NT2/D1 (cell line): ENCODE measurements around the gene DDX39B.
A peak's percentile ranks its signal among the peaks of the same experiment; 100 is the strongest.

ENCODE experiments used
- DNase-seq: peaks from one replicate; pipeline ENCODE4 v3.0.0-alpha.2; 2011; ENCODE audit warnings: low read depth, low spot score
- H3K27me3 ChIP-seq: 2 replicates; pipeline ENCODE4 v1.6.0; 2011; ENCODE audit warnings: mild to moderate bottlenecking; ENCODE audit not compliant: insufficient read length, insufficient read depth
- H3K36me3 ChIP-seq: 2 replicates; pipeline ENCODE4 v1.6.1; 2011; ENCODE audit warnings: mild to moderate bottlenecking, low read length, mixed read lengths; ENCODE audit not compliant: insufficient read depth, insufficient read length
- H3K4me1 ChIP-seq: 2 replicates; pipeline ENCODE4 v1.5.1; 2011; ENCODE audit not compliant: insufficient read depth, insufficient read length
- H3K4me3 ChIP-seq: 2 replicates; pipeline ENCODE4 v1.5.1; 2011; ENCODE audit warnings: low read depth; ENCODE audit not compliant: insufficient read length
- H3K9ac ChIP-seq: 2 replicates; pipeline ENCODE4 v1.6.0; 2011; ENCODE audit warnings: low read depth; ENCODE audit not compliant: insufficient read length
- H3K9me3 ChIP-seq: 2 replicates; pipeline ENCODE4 v1.5.1; 2011; ENCODE audit warnings: mild to moderate bottlenecking, low read length; ENCODE audit not compliant: insufficient read depth
- SUZ12 ChIP-seq: IDR thresholded peaks from 2 replicates; pipeline ENCODE4 v1.6.1; 2011; ENCODE audit not compliant: insufficient read length, insufficient read depth; ENCODE audit errors: extremely low read depth
- YY1 ChIP-seq: IDR thresholded peaks from 2 replicates; pipeline ENCODE4 v1.6.1; 2011; ENCODE audit not compliant: insufficient read length, insufficient read depth
- ZNF274 ChIP-seq: IDR thresholded peaks from 2 replicates; pipeline ENCODE4 v1.6.1; 2011; ENCODE audit warnings: mild to moderate bottlenecking, low read depth, low read length

The DDX39B gene

GRCh38 chr6:31585491-31585890 lies 43.7 kb upstream of the DDX39B start:
- Histone ChIP-seq H3K9ac (no peak overlapping the region), H3K9me3 (no peaks in the 10 kb centered on the region), H3K27me3 (no peaks in the 10 kb centered on the region), H3K36me3 (no peaks in the 10 kb centered on the region), H3K4me3 (no peak overlapping the region), H3K4me1 (peaks cover 13% of the 10 kb centered on the region)
- DNase-seq: no peak
- no peak for TF ChIP-seq SUZ12
- no peak for TF ChIP-seq ZNF274
- TF ChIP-seq YY1: no peak

GRCh38 chr6:31582230-31582643 lies 40.4 kb upstream of the DDX39B start, which contains the start of gene LTB:
Gene LTB, minus strand, starts transcription at chr6:31582424. Its CDS starts 7 bp downstream, at chr6:31582417.
- peaks cover 19% of the 10 kb centered on the region for H3K4me1 ChIP-seq
- no peaks in the 10 kb centered on the region for H3K36me3 ChIP-seq
- DNase-seq: no peak
- no peaks in the 10 kb centered on the region for H3K9me3 ChIP-seq
- TF ChIP-seq YY1 (no peak), SUZ12 (no peak), ZNF274 (no peak)
- H3K9ac ChIP-seq: peak within 1 kb of the TSS; percentile 92
- H3K27me3 ChIP-seq: no peaks in the 10 kb centered on the region
- H3K4me3 ChIP-seq: peak within 1 kb of the TSS; percentile 78

GRCh38 chr6:31581434-31582229 lies 39.8 kb upstream of the DDX39B start:
- no peaks in the 10 kb centered on the region for H3K27me3 ChIP-seq
- no peaks in the 10 kb centered on the region for H3K9me3 ChIP-seq
- H3K36me3 ChIP-seq: peaks cover 3% of the 10 kb centered on the region
- no peak for TF ChIP-seq SUZ12
- TF ChIP-seq ZNF274: no peak
- no peak for TF ChIP-seq YY1
- H3K4me3 ChIP-seq: peak overlapping the region; percentile 78
- no peak for DNase-seq
- peaks cover 19% of the 10 kb centered on the region for H3K4me1 ChIP-seq
- H3K9ac ChIP-seq: peak overlapping the region; percentile 92

GRCh38 chr6:31580807-31581433 lies 39.1 kb upstream of the DDX39B start:
- H3K4me1 ChIP-seq: peaks cover 13% of the 10 kb centered on the region
- no peak for DNase-seq
- peak overlapping the region; percentile 92 for H3K9ac ChIP-seq
- H3K4me3 ChIP-seq: peak overlapping the region; percentile 78
- no peaks in the 10 kb centered on the region for H3K27me3 ChIP-seq
- H3K36me3 ChIP-seq: peaks cover 3% of the 10 kb centered on the region
- H3K9me3 ChIP-seq: no peaks in the 10 kb centered on the region
- TF ChIP-seq YY1 (no peak), ZNF274 (no peak), SUZ12 (no peak)

- peak overlapping the region; percentile 72 for H3K9ac ChIP-seq
- H3K4me1 ChIP-seq: peaks cover 10% of the 10 kb centered on the region
These were observed 38.6 kb upstream of the DDX39B start for GRCh38 chr6:31580438-31580740.

GRCh38 chr6:31579546-31580437 lies 38.0 kb upstream of the DDX39B start:
- no peak overlapping the region for H3K9ac ChIP-seq
- DNase-seq: no peak
- no peaks in the 10 kb centered on the region for H3K9me3 ChIP-seq
- H3K4me1 ChIP-seq: peaks cover 13% of the 10 kb centered on the region
- H3K36me3 ChIP-seq: peaks cover 3% of the 10 kb centered on the region
- no peaks in the 10 kb centered on the region for H3K27me3 ChIP-seq
- peak overlapping the region; percentile 78 for H3K4me3 ChIP-seq
- TF ChIP-seq SUZ12 (no peak), YY1 (no peak), ZNF274 (no peak)

More at GRCh38 chr6:31580438-31580740, 38.6 kb upstream of the DDX39B start:
- Histone ChIP-seq H3K36me3 (peaks cover 3% of the 10 kb centered on the region), H3K27me3 (no peaks in the 10 kb centered on the region), H3K9me3 (no peaks in the 10 kb centered on the region), H3K4me3 (peak overlapping the region; percentile 78)
- DNase-seq: no peak
- TF ChIP-seq ZNF274: no peak
- no peak for TF ChIP-seq SUZ12

- H3K9me3 ChIP-seq: no peaks in the 10 kb centered on the region
- H3K4me1 ChIP-seq: peaks cover 13% of the 10 kb centered on the region
- peaks cover 3% of the 10 kb centered on the region for H3K36me3 ChIP-seq
- H3K27me3 ChIP-seq: no peaks in the 10 kb centered on the region
- DNase-seq: no peak
- no peak for TF ChIP-seq YY1
- no peak for TF ChIP-seq ZNF274
- no peak for TF ChIP-seq SUZ12
- no peak overlapping the region for H3K4me3 ChIP-seq
- H3K9ac ChIP-seq: no peak overlapping the region
These were observed 37.3 kb upstream of the DDX39B start for GRCh38 chr6:31579119-31579505.
